GM10266 (cell line): ENCODE results near the gene NOS1AP.

Experiments used
- DNase-seq: peaks from one replicate; pipeline ENCODE4 v3.0.0; 2012; ENCODE audit errors: extremely low spot score
- TF ChIP-seq, protein P1 (sequence below): IDR thresholded peaks from 2 replicates; pipeline ENCODE4 v1.5.1; 2012; ENCODE audit warnings: mild to moderate bottlenecking, low read depth; ENCODE audit not compliant: control insufficient read depth, insufficient read depth; ENCODE audit errors: missing control alignments

NOS1AP gene

GRCh38 chr1:162364498-162364897 lies 295.0 kb downstream of the NOS1AP start:
- TF ChIP-seq, protein P1, sequence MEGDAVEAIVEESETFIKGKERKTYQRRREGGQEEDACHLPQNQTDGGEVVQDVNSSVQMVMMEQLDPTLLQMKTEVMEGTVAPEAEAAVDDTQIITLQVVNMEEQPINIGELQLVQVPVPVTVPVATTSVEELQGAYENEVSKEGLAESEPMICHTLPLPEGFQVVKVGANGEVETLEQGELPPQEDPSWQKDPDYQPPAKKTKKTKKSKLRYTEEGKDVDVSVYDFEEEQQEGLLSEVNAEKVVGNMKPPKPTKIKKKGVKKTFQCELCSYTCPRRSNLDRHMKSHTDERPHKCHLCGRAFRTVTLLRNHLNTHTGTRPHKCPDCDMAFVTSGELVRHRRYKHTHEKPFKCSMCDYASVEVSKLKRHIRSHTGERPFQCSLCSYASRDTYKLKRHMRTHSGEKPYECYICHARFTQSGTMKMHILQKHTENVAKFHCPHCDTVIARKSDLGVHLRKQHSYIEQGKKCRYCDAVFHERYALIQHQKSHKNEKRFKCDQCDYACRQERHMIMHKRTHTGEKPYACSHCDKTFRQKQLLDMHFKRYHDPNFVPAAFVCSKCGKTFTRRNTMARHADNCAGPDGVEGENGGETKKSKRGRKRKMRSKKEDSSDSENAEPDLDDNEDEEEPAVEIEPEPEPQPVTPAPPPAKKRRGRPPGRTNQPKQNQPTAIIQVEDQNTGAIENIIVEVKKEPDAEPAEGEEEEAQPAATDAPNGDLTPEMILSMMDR, result no peak

DNA sequence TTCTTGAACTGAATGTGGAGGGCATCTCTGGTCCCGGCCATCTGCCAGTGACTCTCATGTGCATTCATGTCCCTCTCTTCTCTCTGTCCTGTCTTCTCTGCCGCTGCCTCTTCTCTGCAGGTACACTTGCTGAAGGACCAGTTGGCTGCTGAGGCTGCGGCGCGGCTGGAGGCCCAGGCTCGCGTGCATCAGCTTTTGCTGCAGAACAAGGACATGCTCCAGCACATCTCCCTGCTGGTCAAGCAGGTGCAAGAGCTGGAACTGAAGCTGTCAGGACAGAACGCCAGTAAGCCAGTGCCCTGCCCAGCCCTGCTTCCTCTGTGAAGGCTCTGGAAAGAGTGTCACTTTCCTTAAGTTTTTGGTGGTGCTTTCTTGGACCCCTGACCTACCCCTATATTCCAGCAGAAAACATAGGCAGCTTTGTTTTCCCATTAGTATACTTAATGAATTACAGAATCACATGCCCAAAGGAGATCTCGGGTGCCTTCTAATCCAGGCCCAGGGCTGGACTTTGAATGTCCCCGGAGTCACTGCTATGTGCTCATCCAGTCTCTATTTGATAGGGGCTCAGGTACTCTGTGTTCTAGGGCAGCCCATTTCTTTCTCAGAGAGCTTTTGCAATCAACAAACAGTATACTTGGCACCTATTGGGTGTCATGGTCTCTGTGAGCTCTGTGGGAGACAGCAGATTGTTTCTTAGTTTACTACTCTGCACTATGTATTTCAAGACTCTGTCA lies 296.0 kb downstream of the NOS1AP start:
- TF ChIP-seq, protein P1, result no peak

More at GRCh38 chr1:162364498-162364897, 295.0 kb downstream of the NOS1AP start:
- no peak for DNase-seq

DNA sequence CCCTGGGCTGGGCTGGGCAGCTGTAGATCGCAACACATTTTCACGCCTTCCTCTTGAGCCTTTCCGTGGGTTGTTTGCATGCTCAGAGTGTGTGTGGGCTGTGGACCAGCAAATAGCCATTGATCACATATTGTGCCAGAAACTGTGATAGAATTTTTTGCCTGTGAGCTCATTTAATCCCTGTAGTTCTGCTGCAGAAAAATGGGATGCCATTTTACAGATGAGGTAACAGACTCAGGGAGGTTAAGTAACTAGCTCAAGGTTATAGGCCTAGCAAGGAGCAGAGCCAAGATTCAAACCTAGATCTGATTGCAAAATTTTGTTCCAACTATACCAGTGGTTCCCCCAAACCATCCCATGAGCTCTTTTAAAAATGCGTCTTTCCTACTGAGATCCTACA lies 296.7 kb downstream of the NOS1AP start:
- DNase-seq, result no peak
- TF ChIP-seq, protein P1, result no peak

More for the DNA sequence above, 296.0 kb downstream of the NOS1AP start:
- DNase-seq, result no peak

- TF ChIP-seq, protein P1, result no peak
- no peak for DNase-seq
These were observed 297.2 kb downstream of the NOS1AP start for GRCh38 chr1:162366671-162367070.

GRCh38 chr1:162367073-162367472 lies 297.6 kb downstream of the NOS1AP start:
- no peak for DNase-seq
- TF ChIP-seq, protein P1, result no peak

DNA sequence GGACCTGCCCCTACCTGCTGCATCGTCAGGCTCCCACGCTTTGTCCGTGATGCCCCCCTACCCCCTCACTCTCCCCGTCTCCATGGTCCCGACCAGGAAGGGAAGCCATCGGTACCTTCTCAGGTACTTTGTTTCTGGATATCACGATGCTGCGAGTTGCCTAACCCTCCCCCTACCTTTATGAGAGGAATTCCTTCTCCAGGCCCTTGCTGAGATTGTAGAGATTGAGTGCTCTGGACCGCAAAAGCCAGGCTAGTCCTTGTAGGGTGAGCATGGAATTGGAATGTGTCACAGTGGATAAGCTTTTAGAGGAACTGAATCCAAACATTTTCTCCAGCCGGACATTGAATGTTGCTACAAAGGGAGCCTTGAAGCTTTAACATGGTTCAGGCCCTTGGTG lies 298.3 kb downstream of the NOS1AP start:
- TF ChIP-seq, protein P1, result no peak
- DNase-seq, result no peak

- no peak for DNase-seq
These were observed 299.0 kb downstream of the NOS1AP start for GRCh38 chr1:162368451-162368850.

More at GRCh38 chr1:162368451-162368850, 299.0 kb downstream of the NOS1AP start:
- TF ChIP-seq, protein P1, result no peak
